OCI-LY1 (cell line): ENCODE data around the gene KNCN.

Experiments
- H2AFZ ChIP-seq: fragments of 200-600 bp; sonication (generic), shearing (Covaris generic); 2 replicates; pipeline ENCODE4 v1.6.0; 2014; ENCODE audit warnings: antibody characterized with exemption, mild to moderate bottlenecking, low read length
- H3F3A ChIP-seq: fragments of 200-600 bp; sonication (generic), shearing (Covaris generic); 2 replicates; pipeline ENCODE4 v1.6.0; 2014; ENCODE audit warnings: mild to moderate bottlenecking, antibody characterized with exemption, low read length, moderate library complexity; ENCODE audit not compliant: insufficient read depth
- H3K27ac ChIP-seq: fragments of 200-600 bp; sonication (generic); 2 replicates; pipeline ENCODE4 v1.5.1; 2014; ENCODE audit warnings: low read length, mixed run types, mild to moderate bottlenecking, low read depth; ENCODE audit not compliant: poor library complexity, severe bottlenecking
- H3K27me3 ChIP-seq: fragments of 200-600 bp; sonication (generic); 2 replicates; pipeline ENCODE4 v1.6.0; 2014; ENCODE audit warnings: antibody characterized with exemption, mild to moderate bottlenecking, low read length, moderate library complexity; ENCODE audit not compliant: insufficient read depth
- H3K36me3 ChIP-seq: fragments of 200-600 bp; sonication (generic); 2 replicates; pipeline ENCODE4 v1.6.1; 2014; ENCODE audit warnings: mild to moderate bottlenecking, antibody characterized with exemption, low read length, moderate library complexity, mixed read lengths; ENCODE audit not compliant: insufficient read depth
- H3K4me1 ChIP-seq: fragments of 200-600 bp; sonication (generic); 2 replicates; pipeline ENCODE4 v1.5.1; 2014; ENCODE audit warnings: mild to moderate bottlenecking, low read length, moderate library complexity; ENCODE audit not compliant: insufficient read depth, severe bottlenecking
- H3K4me2 ChIP-seq: fragments of 200-600 bp; sonication (generic), shearing (Covaris generic); 2 replicates; pipeline ENCODE4 v1.6.1; 2014; ENCODE audit warnings: low read length
- H3K4me3 ChIP-seq: fragments of 200-600 bp; sonication (generic); 2 replicates; pipeline ENCODE4 v1.5.1; 2014; ENCODE audit warnings: low read length, low read depth, mild to moderate bottlenecking, mixed read lengths; ENCODE audit not compliant: poor library complexity, severe bottlenecking
- H3K79me2 ChIP-seq: fragments of 200-600 bp; shearing (Covaris generic); 2 replicates; pipeline ENCODE4 v1.6.1; 2016; ENCODE audit warnings: mixed run types, low read length, mixed read lengths; ENCODE audit not compliant: insufficient read depth
- H3K9ac ChIP-seq: fragments of 200-600 bp; sonication (generic), shearing (Covaris generic); 2 replicates; pipeline ENCODE4 v1.6.1; 2014; ENCODE audit warnings: mild to moderate bottlenecking, low read length, mixed read lengths
- H3K9me2 ChIP-seq: fragments of 200-600 bp; sonication (generic), shearing (Covaris generic); 2 replicates; pipeline ENCODE4 v1.6.1; 2014; ENCODE audit warnings: low read depth, mild to moderate bottlenecking, low read length, mixed read lengths
- H3K9me3 ChIP-seq: fragments of 200-600 bp; shearing (Covaris generic); 2 replicates; pipeline ENCODE4 v1.6.1; 2014; ENCODE audit warnings: low read length, mixed read lengths
- H4K20me1 ChIP-seq: fragments of 200-600 bp; sonication (generic), shearing (Covaris generic); 2 replicates; pipeline ENCODE4 v1.6.0; 2016; ENCODE audit warnings: mild to moderate bottlenecking, low read length; ENCODE audit not compliant: insufficient read depth
- EZH2 ChIP-seq: fragments of 200-600 bp; sonication (generic), shearing (Covaris generic); IDR thresholded peaks from 2 replicates; pipeline ENCODE4 v1.8.0; 2017; ENCODE audit warnings: borderline replicate concordance, mixed run types, mild to moderate bottlenecking, antibody characterized with exemption, low read length, moderate library complexity, mixed read lengths
- TF ChIP-seq, protein P1 (sequence below): fragments of 200-600 bp; sonication (generic), shearing (Covaris generic); IDR thresholded peaks from 2 replicates; pipeline ENCODE4 v1.5.1; 2017; ENCODE audit warnings: mild to moderate bottlenecking, antibody characterized with exemption, low read length, moderate library complexity, mixed read lengths

The KNCN gene

DNA sequence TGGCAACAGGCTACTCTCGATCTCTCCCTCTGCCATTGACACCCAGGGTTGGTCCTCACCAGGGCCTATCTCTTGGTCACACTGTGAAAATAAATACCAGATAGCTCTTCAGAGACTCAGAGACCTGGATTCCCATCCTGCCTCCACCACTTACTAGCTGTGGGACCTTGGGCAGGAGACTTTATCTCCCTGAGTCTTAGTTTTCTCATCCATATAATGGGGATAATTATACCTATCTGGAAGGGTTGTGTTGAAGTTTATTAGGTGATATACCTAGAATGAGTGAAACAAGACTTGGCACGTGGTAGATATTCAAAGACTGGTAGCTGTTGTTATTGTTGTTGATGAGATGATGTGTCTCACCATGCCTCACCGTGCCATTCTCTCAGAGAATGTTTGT, 54.4 kb downstream of the KNCN start:
- no peak overlapping the region for H3K4me2 ChIP-seq
- no peak overlapping the region for H3K9ac ChIP-seq
- H3K79me2 ChIP-seq, result no peaks in the 10 kb centered on the region
- no peak overlapping the region for H3K27ac ChIP-seq
- TF ChIP-seq, protein P1, sequence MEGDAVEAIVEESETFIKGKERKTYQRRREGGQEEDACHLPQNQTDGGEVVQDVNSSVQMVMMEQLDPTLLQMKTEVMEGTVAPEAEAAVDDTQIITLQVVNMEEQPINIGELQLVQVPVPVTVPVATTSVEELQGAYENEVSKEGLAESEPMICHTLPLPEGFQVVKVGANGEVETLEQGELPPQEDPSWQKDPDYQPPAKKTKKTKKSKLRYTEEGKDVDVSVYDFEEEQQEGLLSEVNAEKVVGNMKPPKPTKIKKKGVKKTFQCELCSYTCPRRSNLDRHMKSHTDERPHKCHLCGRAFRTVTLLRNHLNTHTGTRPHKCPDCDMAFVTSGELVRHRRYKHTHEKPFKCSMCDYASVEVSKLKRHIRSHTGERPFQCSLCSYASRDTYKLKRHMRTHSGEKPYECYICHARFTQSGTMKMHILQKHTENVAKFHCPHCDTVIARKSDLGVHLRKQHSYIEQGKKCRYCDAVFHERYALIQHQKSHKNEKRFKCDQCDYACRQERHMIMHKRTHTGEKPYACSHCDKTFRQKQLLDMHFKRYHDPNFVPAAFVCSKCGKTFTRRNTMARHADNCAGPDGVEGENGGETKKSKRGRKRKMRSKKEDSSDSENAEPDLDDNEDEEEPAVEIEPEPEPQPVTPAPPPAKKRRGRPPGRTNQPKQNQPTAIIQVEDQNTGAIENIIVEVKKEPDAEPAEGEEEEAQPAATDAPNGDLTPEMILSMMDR, result no peak
- no peak for TF ChIP-seq EZH2
- no peaks in the 10 kb centered on the region for H3K4me1 ChIP-seq
- no peaks in the 10 kb centered on the region for H3K9me2 ChIP-seq
- no peak overlapping the region for H2AFZ ChIP-seq
- no peaks in the 10 kb centered on the region for H4K20me1 ChIP-seq
- no peaks in the 10 kb centered on the region for H3K36me3 ChIP-seq
- H3K27me3 ChIP-seq, result peaks cover 7% of the 10 kb centered on the region
- H3F3A ChIP-seq, result no peaks in the 10 kb centered on the region
- H3K9me3 ChIP-seq, result no peaks in the 10 kb centered on the region
- no peak overlapping the region for H3K4me3 ChIP-seq

DNA sequence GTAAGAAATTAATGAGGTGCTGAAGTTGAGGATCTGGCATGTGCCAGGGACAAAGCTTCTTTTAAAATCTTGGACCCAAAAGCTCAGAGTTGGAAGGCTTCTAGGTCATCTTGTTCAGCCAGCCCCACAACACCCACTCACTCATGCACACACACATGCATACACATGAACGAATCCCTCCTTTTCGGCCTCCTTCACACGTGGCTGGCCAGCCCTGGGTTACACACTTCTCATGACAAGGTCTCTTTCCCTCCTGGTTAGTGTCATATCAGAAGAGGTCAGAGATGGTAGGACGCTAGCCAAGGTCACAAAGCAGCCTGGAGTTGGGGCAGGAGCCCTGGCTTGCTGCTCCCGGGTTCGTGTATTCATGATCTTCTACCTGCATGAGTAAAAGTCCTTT, 54.9 kb downstream of the KNCN start:
- no peak overlapping the region for H2AFZ ChIP-seq
- peaks cover 7% of the 10 kb centered on the region for H3K27me3 ChIP-seq
- H3K9me2 ChIP-seq, result no peaks in the 10 kb centered on the region
- no peak overlapping the region for H3K27ac ChIP-seq
- no peak overlapping the region for H3K9ac ChIP-seq
- H3K4me3 ChIP-seq, result no peak overlapping the region
- TF ChIP-seq, protein P1, result no peak
- TF ChIP-seq EZH2, result no peak
- no peaks in the 10 kb centered on the region for H3F3A ChIP-seq
- H3K9me3 ChIP-seq, result no peaks in the 10 kb centered on the region
- no peaks in the 10 kb centered on the region for H4K20me1 ChIP-seq
- no peaks in the 10 kb centered on the region for H3K36me3 ChIP-seq
- H3K4me2 ChIP-seq, result no peak overlapping the region
- no peaks in the 10 kb centered on the region for H3K4me1 ChIP-seq
- no peaks in the 10 kb centered on the region for H3K79me2 ChIP-seq

DNA sequence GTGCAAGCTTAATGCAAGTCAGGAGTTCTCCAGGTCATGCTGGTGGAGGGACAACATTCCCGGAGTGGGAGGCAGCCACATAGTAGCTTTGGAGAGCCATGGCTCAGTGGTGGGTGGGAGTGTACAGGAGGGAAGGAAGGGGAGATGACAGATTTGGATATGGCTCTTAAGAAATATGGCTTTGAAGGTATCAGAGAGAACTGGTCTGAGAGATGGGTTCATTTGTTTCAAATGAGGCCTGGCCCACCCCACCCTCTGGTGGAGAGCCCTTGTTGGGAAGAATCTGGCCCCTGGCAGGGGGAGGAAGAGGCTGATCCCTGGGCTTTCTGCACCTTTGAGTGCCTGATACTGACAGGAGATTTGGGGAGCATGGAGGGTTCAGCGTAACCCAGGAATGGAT, 55.7 kb downstream of the KNCN start:
- peaks cover 7% of the 10 kb centered on the region for H3K27me3 ChIP-seq

More for the DNA sequence above, 55.7 kb downstream of the KNCN start:
- no peaks in the 10 kb centered on the region for H4K20me1 ChIP-seq
- no peak overlapping the region for H3K27ac ChIP-seq
- no peaks in the 10 kb centered on the region for H3K79me2 ChIP-seq
- H3K9ac ChIP-seq, result no peak overlapping the region
- H2AFZ ChIP-seq, result no peak overlapping the region
- no peak overlapping the region for H3K4me3 ChIP-seq
- H3K36me3 ChIP-seq, result no peaks in the 10 kb centered on the region
- no peaks in the 10 kb centered on the region for H3K9me3 ChIP-seq
- no peak for TF ChIP-seq EZH2
- TF ChIP-seq, protein P1, result no peak
- H3K9me2 ChIP-seq, result no peaks in the 10 kb centered on the region
- no peaks in the 10 kb centered on the region for H3K4me1 ChIP-seq
- no peak overlapping the region for H3K4me2 ChIP-seq
- H3F3A ChIP-seq, result no peaks in the 10 kb centered on the region
